ENCODE results near the gene BAAT. TPM values are rescaled to one million over a fixed set of nuclear protein-coding genes. Genes with fewer than 3 reads are reported as not detected.

The BAAT gene
- total and polyA plus RNA-seq, 9 donors: 0.10 to 0.31 (median 0.12) TPM; not detected in 6

DNA sequence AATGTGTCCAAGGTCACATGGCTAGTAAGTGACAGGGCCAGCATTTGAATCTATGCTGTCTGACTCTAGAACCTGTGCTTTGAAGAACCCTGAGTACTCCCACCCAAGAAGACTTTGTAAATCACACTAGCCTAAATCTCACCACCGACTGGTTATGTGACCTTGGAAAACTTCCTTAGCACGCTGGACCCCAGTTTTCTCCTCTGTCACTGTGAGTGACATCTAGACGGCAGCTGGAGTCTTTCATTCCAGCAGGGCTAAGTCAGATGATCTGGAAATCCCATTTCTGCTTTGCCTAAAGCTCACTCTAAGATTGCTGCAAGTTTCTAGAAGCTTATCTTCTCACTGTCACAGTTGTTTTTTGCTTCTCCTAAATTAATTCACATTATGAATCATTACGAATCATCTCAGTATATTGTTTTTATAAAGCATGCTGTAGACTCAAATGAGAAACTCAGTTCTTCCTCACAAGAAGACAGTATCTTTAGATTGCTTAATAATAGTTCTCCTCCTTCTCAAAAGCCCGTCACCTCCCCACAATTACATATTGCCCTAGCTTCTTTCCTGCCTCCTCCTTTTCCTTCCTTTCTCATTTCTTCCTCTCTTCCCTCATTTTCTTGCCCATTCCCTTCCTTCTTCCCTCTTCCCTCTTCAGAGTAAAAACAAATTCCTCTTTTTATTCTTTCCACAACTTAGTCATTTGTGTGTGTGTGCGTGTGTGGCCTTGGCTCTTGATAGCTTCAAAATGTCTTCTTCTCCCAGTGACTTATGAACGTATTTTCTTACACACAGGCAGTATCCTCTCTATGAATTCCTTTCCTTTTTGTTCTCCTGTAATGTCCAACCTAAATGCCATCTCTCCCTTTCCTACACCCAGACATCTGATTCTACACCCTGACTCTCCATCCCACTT lies 34.0 kb upstream of the BAAT start:
- H3K27me3 ChIP-seq: no peaks in the 10 kb centered on the region
- H3K4me3 ChIP-seq: no peak overlapping the region
- no peak for DNase-seq
- H3K27ac ChIP-seq: no peak overlapping the region
- whole genome bisulfite sequencing, 3 donors: 51 to 59% (median 57%) methylated on average over 7 of the region's 7 CpGs
- H3K36me3 ChIP-seq: no peaks in the 10 kb centered on the region
- no peaks in the 10 kb centered on the region for H3K4me1 ChIP-seq (ENCODE audit: insufficient read depth)
- intact Hi-C loops (cut with DNase I): no loop called here
- TF ChIP-seq EP300 (IDR thresholded peaks at IDR 0.05): no peak
- TF ChIP-seq, protein P1, sequence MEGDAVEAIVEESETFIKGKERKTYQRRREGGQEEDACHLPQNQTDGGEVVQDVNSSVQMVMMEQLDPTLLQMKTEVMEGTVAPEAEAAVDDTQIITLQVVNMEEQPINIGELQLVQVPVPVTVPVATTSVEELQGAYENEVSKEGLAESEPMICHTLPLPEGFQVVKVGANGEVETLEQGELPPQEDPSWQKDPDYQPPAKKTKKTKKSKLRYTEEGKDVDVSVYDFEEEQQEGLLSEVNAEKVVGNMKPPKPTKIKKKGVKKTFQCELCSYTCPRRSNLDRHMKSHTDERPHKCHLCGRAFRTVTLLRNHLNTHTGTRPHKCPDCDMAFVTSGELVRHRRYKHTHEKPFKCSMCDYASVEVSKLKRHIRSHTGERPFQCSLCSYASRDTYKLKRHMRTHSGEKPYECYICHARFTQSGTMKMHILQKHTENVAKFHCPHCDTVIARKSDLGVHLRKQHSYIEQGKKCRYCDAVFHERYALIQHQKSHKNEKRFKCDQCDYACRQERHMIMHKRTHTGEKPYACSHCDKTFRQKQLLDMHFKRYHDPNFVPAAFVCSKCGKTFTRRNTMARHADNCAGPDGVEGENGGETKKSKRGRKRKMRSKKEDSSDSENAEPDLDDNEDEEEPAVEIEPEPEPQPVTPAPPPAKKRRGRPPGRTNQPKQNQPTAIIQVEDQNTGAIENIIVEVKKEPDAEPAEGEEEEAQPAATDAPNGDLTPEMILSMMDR (IDR thresholded peaks at IDR 0.05): no peak
- TF ChIP-seq POLR2A (IDR thresholded peaks at IDR 0.05): no peak
- peaks cover 0 to 9% of the 10 kb centered on the region in 2 donors for H3K9me3 ChIP-seq

DNA sequence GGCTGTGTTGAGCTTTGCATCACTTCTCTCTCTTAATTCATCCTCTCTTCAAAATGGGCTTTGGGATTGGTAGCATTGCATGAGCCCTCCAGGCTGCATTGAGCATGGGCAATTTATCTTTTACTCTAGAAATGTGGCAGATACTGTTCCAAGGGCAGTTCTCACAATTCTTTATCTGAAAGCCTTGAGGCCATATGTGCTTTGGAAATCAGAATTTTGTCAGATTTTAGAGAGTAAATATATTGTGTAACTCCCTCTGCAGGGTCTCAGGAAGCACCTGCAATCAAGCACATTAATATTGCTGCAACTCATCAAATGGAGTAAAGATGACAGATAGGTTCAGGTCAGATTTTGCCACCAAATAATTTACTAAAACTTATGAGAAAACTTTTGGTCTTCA lies 33.2 kb upstream of the BAAT start:
- TF ChIP-seq EP300 (IDR thresholded peaks at IDR 0.05) (no peak), POLR2A (IDR thresholded peaks at IDR 0.05) (no peak)
- TF ChIP-seq, protein P1 (IDR thresholded peaks at IDR 0.05): no peak
- H3K4me1 ChIP-seq (ENCODE audit: insufficient read depth): no peaks in the 10 kb centered on the region
- H3K27me3 ChIP-seq: no peaks in the 10 kb centered on the region
- H3K4me3 ChIP-seq: no peak overlapping the region
- intact Hi-C loops (cut with DNase I): no loop called here
- no peak for DNase-seq
- H3K36me3 ChIP-seq: no peaks in the 10 kb centered on the region
- peaks cover 0 to 17% of the 10 kb centered on the region in 2 donors for H3K9me3 ChIP-seq
- H3K27ac ChIP-seq: no peak overlapping the region

GRCh38 chr9:101417389-101417788 lies 32.6 kb upstream of the BAAT start:
- H3K9me3 ChIP-seq: peaks cover 0 to 20% of the 10 kb centered on the region in 2 donors

GRCh38 chr9:101415578-101415977 lies 30.8 kb upstream of the BAAT start:
- DNase-seq: no peak
- H3K4me3 ChIP-seq: no peak overlapping the region
- H3K27ac ChIP-seq: no peak overlapping the region
- no peaks in the 10 kb centered on the region for H3K4me1 ChIP-seq (ENCODE audit: insufficient read depth)
- intact Hi-C loops (cut with DNase I): no loop called here
- peaks cover 0 to 20% of the 10 kb centered on the region in 2 donors for H3K9me3 ChIP-seq
- no peaks in the 10 kb centered on the region for H3K27me3 ChIP-seq
- no peaks in the 10 kb centered on the region for H3K36me3 ChIP-seq
- TF ChIP-seq, protein P1 (IDR thresholded peaks at IDR 0.05): no peak
- TF ChIP-seq POLR2A (IDR thresholded peaks at IDR 0.05) (no peak), EP300 (IDR thresholded peaks at IDR 0.05) (no peak)

More at GRCh38 chr9:101417389-101417788, 32.6 kb upstream of the BAAT start:
- DNase-seq: no peak
- Histone ChIP-seq H3K4me1 (ENCODE audit: insufficient read depth) (no peaks in the 10 kb centered on the region), H3K4me3 (no peak overlapping the region), H3K27me3 (no peaks in the 10 kb centered on the region), H3K36me3 (no peaks in the 10 kb centered on the region), H3K27ac (no peak overlapping the region)
- intact Hi-C loops (cut with DNase I): no loop called here
- TF ChIP-seq POLR2A (IDR thresholded peaks at IDR 0.05) (no peak), EP300 (IDR thresholded peaks at IDR 0.05) (no peak)
- TF ChIP-seq, protein P1 (IDR thresholded peaks at IDR 0.05): no peak

Data from ovary (tissue), 9 donors.